OCI-LY7 (cell line): ENCODE measurements around the gene SEMA3F. TPM values are rescaled to one million over a fixed set of nuclear protein-coding genes. Genes with fewer than 3 reads are reported as not detected.

Source experiments
- BruUV-seq: library from RNA; stranded (reverse); fragments of 400-500 nt; replicated peaks from 2 replicates; lab custom pipeline; 2021; lab: Mats Ljungman, UMichigan
- CTCF ChIA-PET: fragments of 300-600 bp; sonication (Branson Sonifier 250); formaldehyde crosslinking; loops from one replicate; lab custom pipeline; 2022; ENCODE audit warnings: antibody characterized with exemption; ENCODE audit not compliant: unreplicated experiment; lab: Charles Lee
- POLR2A ChIA-PET: fragments of 300-600 bp; sonication (Branson Sonifier 250); formaldehyde crosslinking; loops from one replicate; lab custom pipeline; 2022; ENCODE audit warnings: antibody characterized with exemption; lab: Charles Lee
- DNase-seq: peaks from one replicate; pipeline ENCODE4 v3.0.0-alpha.2; 2015; ENCODE audit warnings: low spot score
- H2AFZ ChIP-seq: fragments of 200-600 bp; sonication (generic), shearing (Covaris generic); 2 replicates; pipeline ENCODE4 v1.6.1; 2014; ENCODE audit warnings: mild to moderate bottlenecking, antibody characterized with exemption, low read length, moderate library complexity
- H3K27ac ChIP-seq: fragments of 200-600 bp; sonication (generic); 2 replicates; pipeline ENCODE4 v1.5.1; 2014; ENCODE audit warnings: mixed run types, low read depth, mild to moderate bottlenecking, moderate library complexity, low read length, inconsistent platforms; ENCODE audit not compliant: poor library complexity, severe bottlenecking
- H3K36me3 ChIP-seq: fragments of 200-600 bp; sonication (generic); 2 replicates; pipeline ENCODE4 v1.6.1; 2014; ENCODE audit warnings: mild to moderate bottlenecking, antibody characterized with exemption, low read length, moderate library complexity, mixed read lengths; ENCODE audit not compliant: insufficient read depth
- H3K4me1 ChIP-seq: fragments of 200-600 bp; sonication (generic); 2 replicates; pipeline ENCODE4 v1.5.1; 2014; ENCODE audit warnings: mild to moderate bottlenecking, low read length; ENCODE audit not compliant: insufficient read depth, poor library complexity, severe bottlenecking
- H3K4me2 ChIP-seq: fragments of 200-600 bp; sonication (generic); 2 replicates; pipeline ENCODE4 v1.6.1; 2014; ENCODE audit warnings: mild to moderate bottlenecking, low read length
- H3K4me3 ChIP-seq: fragments of 200-600 bp; sonication (generic); 2 replicates; pipeline ENCODE4 v1.5.1; 2014; ENCODE audit warnings: mild to moderate bottlenecking, low read depth, low read length; ENCODE audit not compliant: poor library complexity, severe bottlenecking
- H3K79me2 ChIP-seq: fragments of 200-600 bp; sonication (generic); 2 replicates; pipeline ENCODE4 v1.6.1; 2016; ENCODE audit warnings: low read depth, mild to moderate bottlenecking, low read length, moderate library complexity, mixed read lengths; ENCODE audit not compliant: insufficient read depth
- H3K9me2 ChIP-seq: fragments of 200-600 bp; sonication (generic); 2 replicates; pipeline ENCODE4 v1.6.1; 2016; ENCODE audit warnings: mild to moderate bottlenecking, low read length, mixed read lengths; ENCODE audit not compliant: insufficient read depth
- H3K9me3 ChIP-seq: fragments of 200-600 bp; sonication (generic); 2 replicates; pipeline ENCODE4 v1.6.1; 2014; ENCODE audit warnings: mild to moderate bottlenecking, mixed run types, low read length, mixed read lengths
- H4K20me1 ChIP-seq: fragments of 200-600 bp; sonication (generic); 2 replicates; pipeline ENCODE4 v1.6.1; 2014; ENCODE audit warnings: mild to moderate bottlenecking, antibody characterized with exemption, low read length, moderate library complexity, mixed read lengths; ENCODE audit not compliant: insufficient read depth
- EZH2phosphoT487 ChIP-seq: fragments of 200-600 bp; sonication (generic); IDR thresholded peaks from 2 replicates; pipeline ENCODE4 v1.6.1; 2018; ENCODE audit warnings: low read depth, borderline replicate concordance, mild to moderate bottlenecking, mixed run types, antibody characterized with exemption, low read length, moderate library complexity, mixed read lengths
- intact Hi-C: fragments of 100-400 bp; cut with micrococcal nuclease; formaldehyde crosslinking; loops from one replicate; pipeline ENCODE4 v1.10.0; 2022; ENCODE audit not compliant: unreplicated experiment
- total RNA-seq, 2 experiments: library from RNA; depleted of rRNA in 1 of 2; stranded (reverse); fragments of >200 nt in 1 of 2; shearing (Covaris generic) in 1 of 2; gene quantifications; 2 replicates each; pipeline ENCODE4 v1.2.3, GENCODE V29; 2014 to 2022
- TF ChIP-seq, protein P1 (sequence below): fragments of 200-600 bp; sonication (generic); conservative IDR thresholded peaks from 2 replicates; pipeline ENCODE4 v1.5.1; 2014; ENCODE audit warnings: mild to moderate bottlenecking, antibody characterized with exemption, low read length, moderate library complexity, mixed read lengths

Gene SEMA3F
- total RNA-seq, 2 experiments from 2014 or later: 0.84 TPM; not detected in 1

DNA sequence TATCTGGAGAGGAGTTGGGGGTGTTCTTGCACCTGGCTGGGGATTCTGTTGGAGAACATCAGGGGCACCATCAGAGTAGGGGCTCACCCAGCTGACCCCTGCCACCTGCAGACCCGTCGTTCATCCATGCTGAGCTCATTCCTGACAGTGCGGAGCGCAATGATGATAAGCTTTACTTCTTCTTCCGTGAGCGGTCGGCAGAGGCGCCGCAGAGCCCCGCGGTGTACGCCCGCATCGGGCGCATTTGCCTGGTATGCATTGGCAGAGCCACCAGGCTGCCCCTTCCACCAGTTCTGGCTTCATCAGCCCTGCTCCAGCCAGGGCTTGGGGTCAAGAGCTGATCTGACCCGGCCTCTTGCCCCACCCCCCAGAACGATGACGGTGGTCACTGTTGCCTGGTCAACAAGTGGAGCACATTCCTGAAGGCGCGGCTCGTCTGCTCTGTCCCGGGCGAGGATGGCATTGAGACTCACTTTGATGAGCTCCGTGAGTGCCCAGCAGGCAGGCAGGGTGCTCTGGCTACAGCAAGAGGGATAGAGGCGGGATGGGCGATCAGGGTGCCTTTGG, 27.5 kb downstream of the SEMA3F start:
- Histone ChIP-seq H3K9me3 (no peaks in the 10 kb centered on the region), H3K27ac (no peak overlapping the region), H3K4me2 (no peak overlapping the region), H2AFZ (no peak overlapping the region), H3K4me1 (no peaks in the 10 kb centered on the region), H3K36me3 (no peaks in the 10 kb centered on the region), H4K20me1 (no peaks in the 10 kb centered on the region; the same call in 1 of the 2 replicates), H3K79me2 (no peaks in the 10 kb centered on the region), H3K4me3 (no peak overlapping the region), H3K9me2 (no peaks in the 10 kb centered on the region)
- intact Hi-C loops: no loop called here
- ChIA-PET POLR2A (no interaction called here), CTCF (no interaction called here)
- DNase-seq: no peak
- BruUV-seq: no TSS peak
- TF ChIP-seq, protein P1, sequence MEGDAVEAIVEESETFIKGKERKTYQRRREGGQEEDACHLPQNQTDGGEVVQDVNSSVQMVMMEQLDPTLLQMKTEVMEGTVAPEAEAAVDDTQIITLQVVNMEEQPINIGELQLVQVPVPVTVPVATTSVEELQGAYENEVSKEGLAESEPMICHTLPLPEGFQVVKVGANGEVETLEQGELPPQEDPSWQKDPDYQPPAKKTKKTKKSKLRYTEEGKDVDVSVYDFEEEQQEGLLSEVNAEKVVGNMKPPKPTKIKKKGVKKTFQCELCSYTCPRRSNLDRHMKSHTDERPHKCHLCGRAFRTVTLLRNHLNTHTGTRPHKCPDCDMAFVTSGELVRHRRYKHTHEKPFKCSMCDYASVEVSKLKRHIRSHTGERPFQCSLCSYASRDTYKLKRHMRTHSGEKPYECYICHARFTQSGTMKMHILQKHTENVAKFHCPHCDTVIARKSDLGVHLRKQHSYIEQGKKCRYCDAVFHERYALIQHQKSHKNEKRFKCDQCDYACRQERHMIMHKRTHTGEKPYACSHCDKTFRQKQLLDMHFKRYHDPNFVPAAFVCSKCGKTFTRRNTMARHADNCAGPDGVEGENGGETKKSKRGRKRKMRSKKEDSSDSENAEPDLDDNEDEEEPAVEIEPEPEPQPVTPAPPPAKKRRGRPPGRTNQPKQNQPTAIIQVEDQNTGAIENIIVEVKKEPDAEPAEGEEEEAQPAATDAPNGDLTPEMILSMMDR: no peak
- no peak for TF ChIP-seq EZH2phosphoT487

GRCh38 chr3:50183755-50184154, 28.6 kb downstream of the SEMA3F start:
- POLR2A ChIA-PET: no interaction called here
- BruUV-seq: no TSS peak

More at GRCh38 chr3:50183755-50184154, 28.6 kb downstream of the SEMA3F start:
- Histone ChIP-seq H3K4me1 (no peaks in the 10 kb centered on the region), H3K4me2 (no peak overlapping the region), H4K20me1 (no peaks in the 10 kb centered on the region; the same call in 1 of the 2 replicates), H2AFZ (no peak overlapping the region), H3K9me2 (no peaks in the 10 kb centered on the region), H3K79me2 (no peaks in the 10 kb centered on the region), H3K36me3 (no peaks in the 10 kb centered on the region), H3K9me3 (no peaks in the 10 kb centered on the region), H3K27ac (no peak overlapping the region), H3K4me3 (no peak overlapping the region)
- CTCF ChIA-PET: no interaction called here
- no peak for DNase-seq
- TF ChIP-seq, protein P1: no peak
- TF ChIP-seq EZH2phosphoT487: no peak
- intact Hi-C loops: no loop called here
